ENCODE data around the gene ELMOD3. TPM values are rescaled to one million over a fixed set of nuclear protein-coding genes. Genes with fewer than 3 reads are reported as not detected.

Gene ELMOD3
- total and polyA plus RNA-seq, 2 of the 8 experiments (the other 6 are each of a cell fraction or from before 2014, with no cell fraction given) = 8.5 to 10.2 TPM

- no peak for TF ChIP-seq RNF2 (IDR thresholded peaks at IDR 0.05; ENCODE audit: borderline replicate concordance, low read depth, low read length, missing control alignments, poor library complexity, severe bottlenecking)
- TF ChIP-seq, protein P1, sequence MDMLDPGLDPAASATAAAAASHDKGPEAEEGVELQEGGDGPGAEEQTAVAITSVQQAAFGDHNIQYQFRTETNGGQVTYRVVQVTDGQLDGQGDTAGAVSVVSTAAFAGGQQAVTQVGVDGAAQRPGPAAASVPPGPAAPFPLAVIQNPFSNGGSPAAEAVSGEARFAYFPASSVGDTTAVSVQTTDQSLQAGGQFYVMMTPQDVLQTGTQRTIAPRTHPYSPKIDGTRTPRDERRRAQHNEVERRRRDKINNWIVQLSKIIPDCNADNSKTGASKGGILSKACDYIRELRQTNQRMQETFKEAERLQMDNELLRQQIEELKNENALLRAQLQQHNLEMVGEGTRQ (IDR thresholded peaks at IDR 0.05; ENCODE audit: low read length) = no peak
- no peak for TF ChIP-seq BCL11A (IDR thresholded peaks at IDR 0.05; ENCODE audit: low read depth in 2 of 2, low read length in 2 of 2)
- no peak for TF ChIP-seq SP4 (IDR thresholded peaks at IDR 0.05; ENCODE audit: low read length)
- TF ChIP-seq TEAD4 (IDR thresholded peaks at IDR 0.05; ENCODE audit: low read depth, low read length) = no peak
- TF ChIP-seq MAX (IDR thresholded peaks at IDR 0.05) = no peak
- no peak for TF ChIP-seq BRCA1 (IDR thresholded peaks at IDR 0.05; ENCODE audit: low read depth, low read length)
- TF ChIP-seq PHF8 (conservative IDR thresholded peaks at IDR 0.05; ENCODE audit: low read depth, low read length) = no peak
- no peak for TF ChIP-seq RXRA (IDR thresholded peaks at IDR 0.05; ENCODE audit: insufficient read depth, low read depth, low read length)
These were observed 74.8 kb downstream of the ELMOD3 start (continued) for GRCh38 chr2:85429213-85429923.

Data from H1 (cell line).